ENCODE data around the gene PKNOX1. TPM values are rescaled to one million over a fixed set of nuclear protein-coding genes. Genes with fewer than 3 reads are reported as not detected.

PKNOX1 gene
- total and polyA plus RNA-seq, 2 donors from 2014 or later, result 7.9 to 25.2 TPM

DNA sequence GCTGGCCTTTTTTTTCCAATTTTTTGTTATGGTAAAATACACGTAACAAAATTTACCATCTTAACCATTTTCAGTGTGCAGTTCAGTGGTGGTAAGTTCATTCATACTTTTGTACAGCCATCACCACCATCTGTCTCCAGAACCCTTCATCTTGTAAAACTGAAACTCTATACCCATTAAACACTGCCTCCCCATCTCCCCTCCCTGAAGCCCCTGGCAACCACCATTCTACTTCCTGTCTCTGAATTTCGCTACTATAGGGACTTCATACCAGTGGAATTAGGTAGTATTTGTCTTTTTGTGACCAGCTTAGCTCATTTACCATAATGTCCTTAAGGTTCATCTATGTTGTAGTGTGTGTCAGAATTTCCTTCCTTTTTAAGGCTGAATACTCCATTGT lies 8.7 kb downstream of the PKNOX1 start:
- FAIRE-seq, result no peak
- Histone ChIP-seq H3K27me3 (ENCODE audit: control insufficient read depth, insufficient read depth, low read length) (no peaks in the 10 kb centered on the region), H3K4me1 (ENCODE audit: control insufficient read depth in 2 of 3, insufficient read depth in 2 of 3, low read depth in 1 of 3, low read length in 3 of 3) (no peaks in the 10 kb centered on the region), H3K9ac (ENCODE audit: low read length in 3 of 3) (no peak overlapping the region), H3K36me3 (ENCODE audit: control insufficient read depth in 2 of 3, insufficient read depth in 3 of 3, low read length in 3 of 3) (no peaks in the 10 kb centered on the region), H3K27ac (ENCODE audit: low read depth in 2 of 2, low read length in 2 of 2) (no peak overlapping the region), H3K4me3 (ENCODE audit: low read length in 3 of 3) (no peak overlapping the region), H3K9me3 (ENCODE audit: control insufficient read depth in 2 of 3, insufficient read depth in 1 of 3, low read length in 3 of 3) (no peaks in the 10 kb centered on the region)
- DNase-seq, result peak in 3 of 5 donors; percentile 18 to 54 (median 29)
- intact Hi-C loops (cut with DNase I), result no loop called here
- TF ChIP-seq, protein P1, sequence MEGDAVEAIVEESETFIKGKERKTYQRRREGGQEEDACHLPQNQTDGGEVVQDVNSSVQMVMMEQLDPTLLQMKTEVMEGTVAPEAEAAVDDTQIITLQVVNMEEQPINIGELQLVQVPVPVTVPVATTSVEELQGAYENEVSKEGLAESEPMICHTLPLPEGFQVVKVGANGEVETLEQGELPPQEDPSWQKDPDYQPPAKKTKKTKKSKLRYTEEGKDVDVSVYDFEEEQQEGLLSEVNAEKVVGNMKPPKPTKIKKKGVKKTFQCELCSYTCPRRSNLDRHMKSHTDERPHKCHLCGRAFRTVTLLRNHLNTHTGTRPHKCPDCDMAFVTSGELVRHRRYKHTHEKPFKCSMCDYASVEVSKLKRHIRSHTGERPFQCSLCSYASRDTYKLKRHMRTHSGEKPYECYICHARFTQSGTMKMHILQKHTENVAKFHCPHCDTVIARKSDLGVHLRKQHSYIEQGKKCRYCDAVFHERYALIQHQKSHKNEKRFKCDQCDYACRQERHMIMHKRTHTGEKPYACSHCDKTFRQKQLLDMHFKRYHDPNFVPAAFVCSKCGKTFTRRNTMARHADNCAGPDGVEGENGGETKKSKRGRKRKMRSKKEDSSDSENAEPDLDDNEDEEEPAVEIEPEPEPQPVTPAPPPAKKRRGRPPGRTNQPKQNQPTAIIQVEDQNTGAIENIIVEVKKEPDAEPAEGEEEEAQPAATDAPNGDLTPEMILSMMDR (IDR thresholded peaks at IDR 0.05; ENCODE audit: borderline replicate concordance, extremely low read depth, insufficient read depth), result no peak

DNA sequence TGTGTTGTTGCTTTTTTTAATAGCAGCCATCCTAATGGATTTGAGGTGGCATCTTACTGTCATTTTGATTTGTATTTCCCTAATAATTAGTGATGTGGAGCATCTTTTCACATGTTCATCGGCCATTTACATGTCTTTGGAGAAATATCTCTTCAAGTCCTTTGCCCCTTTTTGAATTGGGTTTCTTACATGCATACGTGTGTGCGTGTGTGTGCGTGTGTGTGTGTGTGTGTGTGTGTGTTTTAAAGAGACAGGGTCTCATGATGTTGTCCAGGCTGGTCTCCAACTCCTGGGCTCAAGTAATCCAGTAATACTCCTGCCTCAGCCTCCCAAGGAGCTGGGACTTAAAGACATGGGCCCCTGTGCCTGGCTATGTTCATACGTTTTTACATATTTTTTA lies 9.5 kb downstream of the PKNOX1 start:
- TF ChIP-seq, protein P1 (IDR thresholded peaks at IDR 0.05; ENCODE audit: borderline replicate concordance, extremely low read depth, insufficient read depth), result no peak
- Histone ChIP-seq H3K4me1 (ENCODE audit: control insufficient read depth in 2 of 3, insufficient read depth in 2 of 3, low read depth in 1 of 3, low read length in 3 of 3) (no peaks in the 10 kb centered on the region), H3K27me3 (ENCODE audit: control insufficient read depth, insufficient read depth, low read length) (no peaks in the 10 kb centered on the region), H3K9ac (ENCODE audit: low read length in 3 of 3) (no peak overlapping the region), H3K27ac (ENCODE audit: low read depth in 2 of 2, low read length in 2 of 2) (no peak overlapping the region), H3K4me3 (ENCODE audit: low read length in 3 of 3) (no peak overlapping the region), H3K36me3 (ENCODE audit: control insufficient read depth in 2 of 3, insufficient read depth in 3 of 3, low read length in 3 of 3) (no peaks in the 10 kb centered on the region), H3K9me3 (ENCODE audit: control insufficient read depth in 2 of 3, insufficient read depth in 1 of 3, low read length in 3 of 3) (no peaks in the 10 kb centered on the region)
- FAIRE-seq, result no peak
- intact Hi-C loops (cut with DNase I), result no loop called here
- DNase-seq, result no peak

DNA sequence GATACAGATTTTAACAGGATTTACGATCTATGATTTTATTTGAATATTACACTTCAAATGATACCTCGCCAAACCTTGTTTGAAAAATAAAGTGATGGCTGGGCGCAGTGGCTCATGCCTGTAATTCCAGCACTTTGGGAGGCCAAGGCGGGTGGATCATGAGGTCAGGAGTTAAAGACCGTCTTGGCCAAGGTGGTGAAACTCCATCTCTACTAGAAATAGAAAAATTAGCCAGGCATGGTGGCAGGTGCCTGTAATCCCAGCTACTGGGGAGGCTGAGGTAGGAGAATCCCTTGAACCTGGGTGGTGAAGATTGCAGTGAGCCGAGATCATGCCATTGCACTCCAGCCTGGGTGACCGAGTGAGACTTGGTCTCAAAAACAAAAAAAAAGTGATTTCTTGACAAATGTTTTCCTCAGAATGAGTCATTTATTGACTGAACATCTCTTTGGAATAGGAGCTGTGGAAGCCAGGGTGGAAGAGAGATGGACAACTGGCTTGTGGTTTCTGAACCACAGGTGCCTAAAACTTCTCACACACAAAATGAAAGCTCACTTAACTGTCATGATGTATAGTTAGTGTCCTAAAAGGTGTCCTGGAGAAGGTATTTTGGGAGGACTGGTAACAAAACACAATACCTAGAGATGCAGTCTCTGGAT lies 11.9 kb downstream of the PKNOX1 start:
- TF ChIP-seq, protein P1 (IDR thresholded peaks at IDR 0.05; ENCODE audit: borderline replicate concordance, extremely low read depth, insufficient read depth), result no peak
- Histone ChIP-seq H3K4me1 (ENCODE audit: control insufficient read depth in 2 of 3, insufficient read depth in 2 of 3, low read depth in 1 of 3, low read length in 3 of 3) (no peaks in the 10 kb centered on the region), H3K27me3 (ENCODE audit: control insufficient read depth, insufficient read depth, low read length) (no peaks in the 10 kb centered on the region), H3K27ac (ENCODE audit: low read depth in 2 of 2, low read length in 2 of 2) (no peak overlapping the region), H3K4me3 (ENCODE audit: low read length in 3 of 3) (no peak overlapping the region), H3K36me3 (ENCODE audit: control insufficient read depth in 2 of 3, insufficient read depth in 3 of 3, low read length in 3 of 3) (no peaks in the 10 kb centered on the region), H3K9me3 (ENCODE audit: control insufficient read depth in 2 of 3, insufficient read depth in 1 of 3, low read length in 3 of 3) (no peaks in the 10 kb centered on the region), H3K9ac (ENCODE audit: low read length in 3 of 3) (no peak overlapping the region)
- intact Hi-C loops (cut with DNase I), result no loop called here
- DNase-seq (peak in 1 of 5 donors; percentile 9), FAIRE-seq (no peak)

Measured in kidney (tissue), 14 donors.